Small intestine (tissue), 7 donors: ENCODE data around the gene TMEM120A. TPM values are rescaled to one million over a fixed set of nuclear protein-coding genes. Genes with fewer than 3 reads are reported as not detected.
A peak's percentile ranks its signal among the peaks of the same experiment; 100 is the strongest.

Experiments used
- DNase-seq, 2 donors: peaks; one replicate each; pipeline versions ENCODE4 v3.0.0 to v3.0.0-alpha.2; 2013
- FAIRE-seq: peaks from 2 replicates; lab custom pipeline; 2012; peaks lifted over from hg19 to GRCh38; lab: Jason Lieb, UNC
- H3K27ac ChIP-seq, 3 donors: one replicate each; pipeline ENCODE4 v1.5.1; 2013; ENCODE audit warnings: low read length in 2 of 3, mild to moderate bottlenecking in 2 of 3, control low read depth in 1 of 3, inconsistent platforms in 1 of 3, low read depth in 1 of 3, moderate library complexity in 1 of 3
- H3K27me3 ChIP-seq, 3 donors: one replicate each; pipeline ENCODE4 v1.6.1; 2013; ENCODE audit warnings: low read length in 3 of 3, inconsistent platforms in 1 of 3; ENCODE audit not compliant: control insufficient read depth in 3 of 3, insufficient read depth in 3 of 3
- H3K36me3 ChIP-seq, 3 donors: one replicate each; pipeline ENCODE4 v1.6.1; 2013; ENCODE audit warnings: low read length in 3 of 3, inconsistent platforms in 1 of 3, low read depth in 1 of 3, mild to moderate bottlenecking in 1 of 3, moderate library complexity in 1 of 3; ENCODE audit not compliant: control insufficient read depth in 3 of 3, insufficient read depth in 2 of 3
- H3K4me1 ChIP-seq, 3 donors: one replicate each; pipeline ENCODE4 v1.6.1; 2013; ENCODE audit warnings: low read length in 2 of 3, inconsistent platforms in 1 of 3, low read depth in 1 of 3, mild to moderate bottlenecking in 1 of 3, moderate library complexity in 1 of 3; ENCODE audit not compliant: control insufficient read depth in 3 of 3, insufficient read depth in 2 of 3
- H3K4me3 ChIP-seq, 3 donors: one replicate each; pipeline ENCODE4 v1.5.1; 2013; ENCODE audit warnings: low read length in 3 of 3, control low read depth in 1 of 3, inconsistent platforms in 1 of 3, low read depth in 1 of 3, mild to moderate bottlenecking in 1 of 3, moderate library complexity in 1 of 3
- H3K9me3 ChIP-seq, 2 donors: one replicate each; pipeline ENCODE4 v1.6.1; 2013; ENCODE audit warnings: low read depth in 1 of 2, low read length in 1 of 2; ENCODE audit not compliant: control insufficient read depth in 2 of 2, insufficient read depth in 1 of 2
- WGBS, 3 donors: extraction: QIAGEN DNeasy Blood & Tissue Kit; methylation state at CpG; one replicate each; pipeline ENCODE4 v1.1.7; 2013; 5-methylcytosine and 5-hydroxymethylcytosine counted together
- polyA plus RNA-seq, 4 donors: library from polyadenylated mRNA; stranded (reverse) in 3 of 4; unstranded in 1 of 4; fragments of 200-250 nt in 3 of 4; fragments of 120-200 nt in 1 of 4; gene quantifications; one replicate each; pipeline versions ENCODE4 v1.2.1 to v1.2.3, GENCODE V29; 2013
- donor health status: healthy with polysubstance abuse.
- donor health status: control.
- donor health status: control.
- donor health status: Bipolar disorder and iron deficiency.
- donor health status: healthy.

Gene TMEM120A
- polyA plus RNA-seq, 4 donors, result 64.7 to 207 (median 151) TPM

DNA sequence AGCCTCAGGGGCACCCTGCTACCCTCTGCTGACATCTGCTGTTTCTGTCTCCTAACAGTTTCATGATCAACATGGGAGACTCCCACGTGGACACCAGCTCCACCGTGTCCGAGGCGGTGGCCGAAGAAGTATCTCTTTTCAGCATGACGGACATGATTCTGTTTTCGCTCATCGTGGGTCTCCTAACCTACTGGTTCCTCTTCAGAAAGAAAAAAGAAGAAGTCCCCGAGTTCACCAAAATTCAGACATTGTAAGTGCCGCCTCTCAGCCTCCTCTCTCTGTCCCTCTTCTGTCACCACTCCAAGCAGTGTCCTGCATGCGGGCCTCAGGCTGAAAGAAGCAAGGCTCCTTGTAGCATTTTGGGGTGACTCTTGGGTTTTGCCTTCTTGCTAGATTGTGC, 40.5 kb downstream of the TMEM120A start:
- DNase-seq (no peak), FAIRE-seq (no peak)
- peaks cover 0 to 22% (median 5%) of the 10 kb centered on the region in 3 donors for H3K4me1 ChIP-seq
- WGBS, 3 donors, result 84 to 93% (median 92%) methylated on average over 11 of the region's 11 CpGs
- H3K27ac ChIP-seq, result peak overlapping the region in 1 of 3 donors; percentile 45
- peaks cover 5 to 40% (median 6%) of the 10 kb centered on the region in 3 donors for H3K36me3 ChIP-seq
- H3K9me3 ChIP-seq, result peaks cover 0 to 5% of the 10 kb centered on the region in 2 donors
- H3K4me3 ChIP-seq, result no peak overlapping the region
- no peaks in the 10 kb centered on the region for H3K27me3 ChIP-seq

DNA sequence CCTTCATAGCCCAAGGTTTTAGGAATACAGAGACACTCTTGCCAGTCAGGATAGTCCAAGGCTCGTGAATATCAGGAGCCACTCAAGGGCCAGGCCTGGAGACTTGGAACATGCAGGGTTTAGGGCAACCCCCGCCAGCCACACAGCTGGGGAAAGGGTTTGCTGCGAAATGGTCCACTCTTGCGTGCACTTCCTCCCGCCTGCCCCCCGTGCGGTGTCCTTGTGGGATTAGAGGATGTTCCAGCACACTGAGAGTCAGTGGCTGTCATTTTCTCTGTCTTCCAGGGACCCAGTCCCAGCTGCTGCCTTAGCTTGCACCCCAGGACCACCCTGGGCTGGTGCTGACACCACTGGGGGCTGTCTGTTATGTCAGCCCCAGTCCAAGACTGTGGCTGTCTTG, 41.0 kb downstream of the TMEM120A start:
- Histone ChIP-seq H3K9me3 (peaks cover 0 to 5% of the 10 kb centered on the region in 2 donors), H3K4me1 (peaks cover 0 to 20% (median 4%) of the 10 kb centered on the region in 3 donors), H3K4me3 (no peak overlapping the region), H3K27me3 (no peaks in the 10 kb centered on the region), H3K27ac (peak overlapping the region in 1 of 3 donors; percentile 45), H3K36me3 (peaks cover 5 to 38% (median 6%) of the 10 kb centered on the region in 3 donors)
- WGBS, 3 donors, result 92 to 97% (median 93%) methylated on average over 7 of the region's 7 CpGs
- no peak for FAIRE-seq
- DNase-seq, result no peak

DNA sequence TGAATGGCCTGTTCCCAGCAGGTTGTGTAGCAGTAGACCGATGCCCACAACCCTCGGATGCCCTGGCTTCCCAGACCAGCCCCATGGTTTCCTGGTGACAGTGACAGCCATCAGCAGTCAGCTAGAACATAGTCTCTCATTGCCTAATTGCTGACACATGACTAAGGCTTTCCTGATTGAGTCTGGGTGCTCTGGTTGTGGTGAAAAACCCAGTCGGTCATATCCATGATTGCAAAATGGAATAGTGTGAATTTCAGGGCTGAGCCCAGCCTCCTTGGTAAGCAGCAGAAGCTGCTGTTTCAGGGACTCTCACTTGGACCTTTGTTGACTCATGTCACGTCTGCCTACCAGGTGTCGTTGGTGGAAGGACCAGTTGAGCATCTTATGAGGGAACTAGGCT, 42.9 kb downstream of the TMEM120A start:
- DNase-seq (peak; percentile 31 to 49), FAIRE-seq (no peak)
- no peak overlapping the region for H3K4me3 ChIP-seq
- peaks cover 0 to 42% (median 4%) of the 10 kb centered on the region in 3 donors for H3K36me3 ChIP-seq
- peak overlapping the region in 1 of 3 donors; percentile 37 for H3K27ac ChIP-seq
- H3K27me3 ChIP-seq, result no peaks in the 10 kb centered on the region
- 62 to 79% (median 74%) methylated on average over 5 of the region's 5 CpGs for WGBS, 3 donors
- H3K4me1 ChIP-seq, result peaks cover 0 to 4% (median 2%) of the 10 kb centered on the region in 3 donors
- peaks cover 0 to 5% of the 10 kb centered on the region in 2 donors for H3K9me3 ChIP-seq

DNA sequence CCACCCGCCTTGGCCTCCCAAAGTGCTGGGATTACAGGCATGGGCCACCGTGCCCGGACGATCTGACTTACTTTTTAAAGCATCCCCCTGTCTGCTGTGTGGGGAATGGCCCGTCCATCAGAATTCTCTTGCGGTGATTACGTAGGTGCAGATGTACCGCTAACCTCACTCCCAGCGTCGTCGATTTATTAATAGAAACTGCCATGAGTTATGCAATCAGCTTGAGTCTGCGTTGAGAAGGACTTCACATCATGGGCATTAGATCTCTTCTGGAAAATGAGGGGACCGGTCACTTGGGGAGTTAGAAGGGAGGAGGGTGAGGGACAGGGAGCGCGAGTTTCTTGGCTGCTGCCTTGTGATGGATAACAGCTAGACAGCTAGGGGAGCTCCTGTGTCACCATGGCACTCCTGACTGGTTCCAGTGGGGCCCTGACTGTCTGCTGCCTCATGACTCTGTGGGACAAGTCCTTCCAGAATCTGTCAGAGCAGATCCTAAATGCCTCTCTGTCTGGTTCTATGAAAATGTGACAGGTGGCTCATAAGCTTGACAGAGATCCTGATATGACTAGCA, 44.2 kb downstream of the TMEM120A start:
- Histone ChIP-seq H3K4me3 (no peak overlapping the region), H3K27me3 (no peaks in the 10 kb centered on the region), H3K9me3 (no peaks in the 10 kb centered on the region), H3K4me1 (peaks cover 8 to 11% (median 10%) of the 10 kb centered on the region in 3 donors), H3K36me3 (peaks cover 0 to 34% (median 4%) of the 10 kb centered on the region in 3 donors), H3K27ac (peak overlapping the region in 1 of 3 donors; percentile 12)
- DNase-seq (no peak), FAIRE-seq (no peak)
- 83 to 92% (median 87%) methylated on average over 15 of the region's 15 CpGs for WGBS, 3 donors

DNA sequence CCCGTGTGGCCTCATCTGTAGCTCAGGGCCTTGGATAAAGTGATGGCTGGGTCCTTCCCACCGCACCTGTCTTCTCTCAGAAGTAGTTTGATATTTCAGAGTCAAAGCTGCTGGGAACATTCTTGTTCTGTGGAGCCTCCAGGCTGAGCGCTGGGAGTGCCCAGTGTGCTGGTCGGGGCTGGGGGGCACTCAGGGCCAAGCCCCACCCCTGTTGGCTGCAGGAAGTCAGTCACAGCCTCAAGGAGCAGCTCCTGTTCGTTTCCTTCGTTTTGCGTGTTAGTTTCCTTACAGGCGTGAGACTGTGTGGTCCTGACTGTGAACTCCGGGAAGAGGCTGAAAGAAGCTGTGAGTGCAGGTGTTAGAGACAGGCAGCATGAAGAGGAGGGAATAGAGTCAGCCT, 46.2 kb downstream of the TMEM120A start:
- Histone ChIP-seq H3K4me1 (peaks cover 12 to 22% (median 14%) of the 10 kb centered on the region in 3 donors), H3K4me3 (no peak overlapping the region), H3K27ac (no peak overlapping the region), H3K9me3 (peaks cover 0 to 5% of the 10 kb centered on the region in 2 donors), H3K27me3 (no peaks in the 10 kb centered on the region), H3K36me3 (peaks cover 0 to 20% (median 0%) of the 10 kb centered on the region in 3 donors)
- 77 to 84% (median 82%) methylated on average over 9 of the region's 9 CpGs for WGBS, 3 donors
- no peak for FAIRE-seq
- no peak for DNase-seq

DNA sequence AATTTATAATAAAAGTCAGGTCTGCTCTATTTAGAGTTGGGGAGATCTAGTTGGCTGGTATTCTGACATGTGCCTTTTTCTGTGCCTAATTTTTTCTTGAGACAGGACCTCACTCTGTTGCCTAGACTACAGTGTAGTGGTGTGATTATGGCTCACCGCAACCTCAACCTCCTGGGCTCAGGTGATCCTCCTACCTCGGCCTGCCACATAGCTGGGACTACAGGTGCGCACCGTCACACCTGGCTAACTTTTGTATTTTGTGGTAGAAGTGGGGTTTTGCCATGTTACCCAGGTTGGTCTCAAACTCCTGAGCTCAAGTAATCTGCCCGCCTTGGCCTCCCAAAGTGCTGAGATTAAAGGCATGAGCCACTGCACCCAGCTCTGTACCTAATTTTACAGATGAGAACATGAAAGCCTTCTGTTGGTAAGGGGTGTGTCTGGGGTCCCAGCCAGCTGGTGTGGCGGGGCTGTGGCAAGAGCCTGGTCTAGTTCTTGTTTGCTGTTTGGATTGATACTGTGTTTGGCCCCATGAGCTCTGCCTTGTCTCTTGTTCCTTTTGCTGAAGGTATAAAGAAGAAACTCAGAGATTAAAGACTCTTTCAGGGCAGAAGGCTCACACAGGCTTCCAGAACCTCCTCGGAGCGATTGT, 48.1 kb downstream of the TMEM120A start:
- peaks cover 13 to 22% (median 14%) of the 10 kb centered on the region in 3 donors for H3K4me1 ChIP-seq
- H3K9me3 ChIP-seq, result peaks cover 0 to 5% of the 10 kb centered on the region in 2 donors
- no peaks in the 10 kb centered on the region for H3K27me3 ChIP-seq
- 82 to 83% (median 83%) methylated on average over 8 of the region's 8 CpGs for WGBS, 3 donors
- FAIRE-seq (no peak), DNase-seq (no peak)
- peaks cover 0 to 27% (median 0%) of the 10 kb centered on the region in 3 donors for H3K36me3 ChIP-seq
- H3K27ac ChIP-seq, result peak overlapping the region; percentile 73 to 95 (median 89)
- no peak overlapping the region for H3K4me3 ChIP-seq

DNA sequence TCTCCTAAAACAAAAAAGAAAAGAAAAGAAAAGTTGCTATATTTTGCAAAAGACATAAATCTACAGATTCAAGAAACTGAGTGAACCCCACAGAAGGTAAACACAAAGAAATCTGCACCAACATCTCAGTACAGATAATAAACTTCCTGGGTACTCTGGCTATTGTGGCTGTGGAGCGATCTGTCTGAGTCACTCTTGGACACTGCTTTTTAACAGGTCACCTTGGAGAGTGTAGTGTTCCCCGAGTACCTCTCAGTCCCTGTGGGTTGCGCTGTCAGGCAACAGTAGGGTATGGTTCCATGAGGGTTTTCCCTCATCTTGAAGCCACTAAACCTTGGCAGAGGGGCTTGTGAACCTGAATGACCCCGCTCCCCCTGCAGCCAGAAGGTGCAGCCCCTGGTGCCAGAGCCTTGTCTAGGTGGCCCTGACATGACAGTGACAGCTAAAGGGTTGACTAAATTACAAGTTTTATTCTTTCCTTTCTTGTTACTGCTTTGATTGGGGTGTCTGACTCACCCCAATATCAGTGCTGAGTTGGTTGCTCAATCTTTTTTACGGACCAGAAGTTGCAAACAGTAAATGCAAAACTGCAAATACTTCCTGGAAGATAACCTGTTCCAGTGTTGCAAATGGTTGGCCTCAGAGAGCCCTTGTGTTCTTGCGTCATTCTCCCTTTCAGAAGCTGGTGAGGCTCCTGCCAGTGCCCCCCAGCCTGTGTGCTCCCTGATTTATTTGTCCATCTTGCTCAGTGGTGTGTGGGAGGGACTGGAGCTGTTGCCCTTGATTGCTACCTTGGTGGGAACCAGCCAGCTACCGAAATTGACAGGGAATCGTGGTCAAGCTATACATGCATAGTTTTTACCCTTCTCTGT, 48.9 kb downstream of the TMEM120A start:
- H3K27me3 ChIP-seq, result no peaks in the 10 kb centered on the region
- H3K4me3 ChIP-seq, result no peak overlapping the region
- peaks cover 0 to 5% of the 10 kb centered on the region in 2 donors for H3K9me3 ChIP-seq
- FAIRE-seq, result no peak
- peaks cover 13 to 22% (median 14%) of the 10 kb centered on the region in 3 donors for H3K4me1 ChIP-seq
- H3K36me3 ChIP-seq, result peaks cover 0 to 33% (median 0%) of the 10 kb centered on the region in 3 donors
- peak overlapping the region; percentile 73 to 96 (median 95) for H3K27ac ChIP-seq
- 34 to 67% (median 54%) methylated on average over 8 of the region's 8 CpGs for WGBS, 3 donors
- peak; percentile 84 to 94 for DNase-seq

DNA sequence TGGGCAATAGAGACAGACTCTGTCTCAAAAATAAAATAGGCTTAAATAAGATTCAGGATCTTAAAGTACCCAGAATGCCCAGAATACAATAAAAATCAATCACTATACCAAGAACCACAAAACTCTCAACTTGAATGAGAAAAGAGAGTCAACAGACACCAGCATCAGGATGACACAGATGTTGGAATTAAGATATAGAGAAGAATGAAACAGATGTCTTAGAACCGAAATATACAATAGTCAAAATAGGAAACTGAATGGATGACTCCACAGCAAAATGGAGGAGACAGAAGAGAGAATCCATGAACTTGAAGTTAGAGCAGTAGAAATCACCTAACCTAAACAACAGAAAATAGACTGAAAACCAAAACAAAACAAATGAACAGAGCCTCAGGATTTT, 49.9 kb downstream of the TMEM120A start:
- WGBS, 3 donors, result 95 to 97% (median 97%) methylated on average over 1 of the region's 1 CpG
- peaks cover 13 to 22% (median 14%) of the 10 kb centered on the region in 3 donors for H3K4me1 ChIP-seq

More for the DNA sequence above, 49.9 kb downstream of the TMEM120A start:
- peaks cover 0 to 36% (median 0%) of the 10 kb centered on the region in 3 donors for H3K36me3 ChIP-seq
- DNase-seq, result no peak
- FAIRE-seq, result no peak
- H3K4me3 ChIP-seq, result no peak overlapping the region
- peak overlapping the region; percentile 73 to 96 (median 95) for H3K27ac ChIP-seq
- H3K27me3 ChIP-seq, result no peaks in the 10 kb centered on the region
- H3K9me3 ChIP-seq, result peaks cover 0 to 5% of the 10 kb centered on the region in 2 donors
